Activated effector memory CD4-positive, alpha-beta T cell treated with anti-CD3 and anti-CD28 coated beads, Interleukin-2, amount 50 U/mL, for 16 hours (primary cell): ENCODE measurements around the gene DACT3.

ENCODE experiments used
- DNase-seq: peaks from one replicate; pipeline ENCODE4 v3.0.0-alpha.2; 2020

Gene DACT3

GRCh38 chr19:46609511-46610412, 51.2 kb downstream of the DACT3 start:
- DNase-seq, result peak; percentile 60

GRCh38 chr19:46608581-46609345, 52.2 kb downstream of the DACT3 start:
- peak; percentile 55 for DNase-seq

GRCh38 chr19:46608178-46608577, 52.8 kb downstream of the DACT3 start:
- peak; percentile 27 for DNase-seq

GRCh38 chr19:46607448-46607841, 53.5 kb downstream of the DACT3 start:
- peak; percentile 47 for DNase-seq

- peak; percentile 51 for DNase-seq
Observed at GRCh38 chr19:46606681-46607447, 54.1 kb downstream of the DACT3 start.

GRCh38 chr19:46606019-46606418, 55.0 kb downstream of the DACT3 start:
- peak; percentile 45 for DNase-seq

GRCh38 chr19:46605356-46605821, 55.6 kb downstream of the DACT3 start:
- DNase-seq, result peak; percentile 48

- peak; percentile 56 for DNase-seq
Observed at GRCh38 chr19:46604781-46605355, 56.1 kb downstream of the DACT3 start.

- peak; percentile 61 for DNase-seq
Observed at GRCh38 chr19:46603752-46604231, 57.2 kb downstream of the DACT3 start.

GRCh38 chr19:46603195-46603637, 57.8 kb downstream of the DACT3 start:
- no peak for DNase-seq

- peak; percentile 85 for DNase-seq
Observed at GRCh38 chr19:46602392-46603194, 58.4 kb downstream of the DACT3 start.

GRCh38 chr19:46601318-46602224, 59.4 kb downstream of the DACT3 start, which contains the start of gene CALM3:
TSS of gene CALM3 (plus strand) at chr19:46601330. CDS start at chr19:46601435, 105 bp downstream.
- DNase-seq, result no peak

- peak; percentile 99 for DNase-seq
Observed at GRCh38 chr19:46600384-46601317, 60.3 kb downstream of the DACT3 start.

GRCh38 chr19:46599716-46600373, 61.1 kb downstream of the DACT3 start:
- DNase-seq, result no peak

GRCh38 chr19:46598372-46598917, 62.5 kb downstream of the DACT3 start:
- no peak for DNase-seq
